Lower leg skin (tissue), 3 donors: ENCODE results near the gene PCED1B.

Source experiments
- CTCF ChIP-seq, 3 donors: fragments of 450-650 bp; IDR thresholded peaks; one replicate each; pipeline ENCODE4 v1.5.1; 2016; ENCODE audit warnings: antibody characterized with exemption in 3 of 3, mild to moderate bottlenecking in 3 of 3, moderate library complexity in 2 of 3
- POLR2A ChIP-seq, 2 donors: fragments of 450-650 bp; IDR thresholded peaks; one replicate each; pipeline ENCODE4 v1.6.1; 2016 to 2017; ENCODE audit warnings: antibody characterized with exemption in 2 of 2, mild to moderate bottlenecking in 1 of 2, moderate library complexity in 1 of 2

- TF ChIP-seq CTCF (IDR thresholded peaks at IDR 0.05) = no peak
- no peak for TF ChIP-seq POLR2A (IDR thresholded peaks at IDR 0.05)
Observed at GRCh38 chr12:47095446-47096236, 16.2 kb downstream of the PCED1B start.
